ENCODE data around the gene SLC10A1. TPM values are rescaled to one million over a fixed set of nuclear protein-coding genes. Genes with fewer than 3 reads are reported as not detected.
A peak's percentile ranks its signal among the peaks of the same experiment; 100 is the strongest.
"Not testable (repeated sequence)": the region's sequence is repeated elsewhere in the genome, so short reads cannot be mapped to it uniquely, and the experiment has no call there.

Gene SLC10A1
- total and polyA plus RNA-seq, 7 donors: not detected

DNA sequence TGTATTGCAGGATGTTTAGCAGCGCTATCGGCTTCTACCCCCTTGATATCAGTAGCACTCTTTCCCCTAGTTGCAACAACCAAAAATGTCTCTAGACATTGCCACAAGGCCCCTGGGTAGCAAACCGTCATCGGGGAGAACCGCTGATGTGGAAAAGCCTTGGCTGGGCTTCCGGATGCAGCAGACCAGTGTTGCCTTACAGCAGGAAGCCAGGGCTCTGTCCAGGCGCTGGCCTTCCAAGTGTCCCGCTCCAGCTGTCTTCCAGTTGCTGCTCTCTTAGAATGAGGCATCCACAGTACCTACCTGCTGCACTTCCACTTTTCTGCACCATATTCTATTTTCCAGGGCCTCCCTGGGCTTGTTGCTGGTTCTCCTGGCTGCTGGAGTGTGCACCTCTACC, 22.6 kb upstream of the SLC10A1 start:
- no peak overlapping the region for H3K4me3 ChIP-seq
- TF ChIP-seq, protein P1, sequence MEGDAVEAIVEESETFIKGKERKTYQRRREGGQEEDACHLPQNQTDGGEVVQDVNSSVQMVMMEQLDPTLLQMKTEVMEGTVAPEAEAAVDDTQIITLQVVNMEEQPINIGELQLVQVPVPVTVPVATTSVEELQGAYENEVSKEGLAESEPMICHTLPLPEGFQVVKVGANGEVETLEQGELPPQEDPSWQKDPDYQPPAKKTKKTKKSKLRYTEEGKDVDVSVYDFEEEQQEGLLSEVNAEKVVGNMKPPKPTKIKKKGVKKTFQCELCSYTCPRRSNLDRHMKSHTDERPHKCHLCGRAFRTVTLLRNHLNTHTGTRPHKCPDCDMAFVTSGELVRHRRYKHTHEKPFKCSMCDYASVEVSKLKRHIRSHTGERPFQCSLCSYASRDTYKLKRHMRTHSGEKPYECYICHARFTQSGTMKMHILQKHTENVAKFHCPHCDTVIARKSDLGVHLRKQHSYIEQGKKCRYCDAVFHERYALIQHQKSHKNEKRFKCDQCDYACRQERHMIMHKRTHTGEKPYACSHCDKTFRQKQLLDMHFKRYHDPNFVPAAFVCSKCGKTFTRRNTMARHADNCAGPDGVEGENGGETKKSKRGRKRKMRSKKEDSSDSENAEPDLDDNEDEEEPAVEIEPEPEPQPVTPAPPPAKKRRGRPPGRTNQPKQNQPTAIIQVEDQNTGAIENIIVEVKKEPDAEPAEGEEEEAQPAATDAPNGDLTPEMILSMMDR (IDR thresholded peaks at IDR 0.05): no peak
- H3K4me1 ChIP-seq: no peaks in the 10 kb centered on the region
- no peak for ATAC-seq
- intact Hi-C loops (cut with DNase I): loop anchor here (2.0 to 10.0 kb wide), 3 partner anchors 209 to 498 kb away; no protein-coding TSS in a partner anchor
- no peak overlapping the region for H3K27ac ChIP-seq
- no peaks in the 10 kb centered on the region for H3K36me3 ChIP-seq (ENCODE audit: insufficient read depth in 1 of 2, low read depth in 1 of 2)
- WGBS, 3 donors: 64 to 78% (median 67%) methylated on average over 8 of the region's 8 CpGs
- no peaks in the 10 kb centered on the region for H3K9me3 ChIP-seq
- no peaks in the 10 kb centered on the region for H3K27me3 ChIP-seq (ENCODE audit: insufficient read depth in 3 of 3, low read length in 2 of 3)
- no peak for DNase-seq

DNA sequence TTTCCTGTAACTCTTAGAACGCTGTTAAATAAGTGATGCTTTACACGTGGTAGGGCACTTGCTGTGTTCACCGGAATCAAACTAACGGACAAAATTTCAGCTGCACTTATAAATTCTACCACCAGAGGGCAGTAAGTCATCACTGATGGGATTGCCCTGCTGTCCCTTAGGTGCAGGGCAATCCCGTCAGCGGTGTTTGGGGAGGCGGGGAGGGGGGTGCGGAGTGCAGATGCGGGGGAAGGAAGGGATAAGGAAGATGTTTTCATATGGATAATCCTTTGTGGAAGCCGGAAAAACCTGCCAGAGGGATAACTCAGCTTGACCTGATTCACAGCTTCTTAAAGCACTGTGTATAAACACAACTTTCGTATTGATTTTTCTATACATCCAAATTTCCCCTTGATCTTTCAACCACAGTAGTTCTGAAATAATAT, 21.7 kb upstream of the SLC10A1 start:
- DNase-seq (peak; percentile 23 to 64), ATAC-seq (peak; percentile 83 to 91 (median 85))
- no peaks in the 10 kb centered on the region for H3K36me3 ChIP-seq (ENCODE audit: insufficient read depth in 1 of 2, low read depth in 1 of 2)
- no peaks in the 10 kb centered on the region for H3K4me1 ChIP-seq
- TF ChIP-seq, protein P1 (IDR thresholded peaks at IDR 0.05): peak; percentile 87
- H3K9me3 ChIP-seq: no peaks in the 10 kb centered on the region
- intact Hi-C loops (cut with DNase I): loop anchor here (1.0 to 10.0 kb wide), 4 partner anchors 209 to 499 kb away; no protein-coding TSS in a partner anchor
- 8 to 10% (median 10%) methylated on average over 11 of the region's 11 CpGs for WGBS, 3 donors
- no peak overlapping the region for H3K27ac ChIP-seq
- no peak overlapping the region for H3K4me3 ChIP-seq
- H3K27me3 ChIP-seq (ENCODE audit: insufficient read depth in 3 of 3, low read length in 2 of 3): no peaks in the 10 kb centered on the region

DNA sequence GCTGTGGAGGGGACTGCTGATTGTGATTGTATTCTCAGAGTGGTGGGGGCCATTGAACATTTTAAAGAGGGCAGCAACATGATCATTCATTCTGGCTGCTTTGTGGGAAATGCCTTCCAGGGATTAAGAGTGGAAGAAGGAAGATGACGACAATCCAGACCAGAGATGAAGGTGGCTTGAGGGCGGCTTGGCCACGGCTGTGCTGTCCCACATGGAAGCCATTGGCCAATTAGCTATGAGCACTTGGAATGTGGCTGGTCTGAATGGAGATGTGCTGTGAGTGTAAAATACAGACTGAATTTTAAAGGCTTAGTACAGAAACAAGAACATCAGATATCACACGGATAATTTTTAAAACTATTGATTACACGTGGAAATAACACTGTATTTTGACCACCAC, 19.2 kb upstream of the SLC10A1 start:
- WGBS, 3 donors: 68 to 84% (median 73%) methylated on average over 5 of the region's 5 CpGs
- Histone ChIP-seq H3K9me3 (no peaks in the 10 kb centered on the region), H3K27ac (no peak overlapping the region), H3K36me3 (ENCODE audit: insufficient read depth in 1 of 2, low read depth in 1 of 2) (no peaks in the 10 kb centered on the region), H3K27me3 (ENCODE audit: insufficient read depth in 3 of 3, low read length in 2 of 3) (no peaks in the 10 kb centered on the region), H3K4me3 (no peak overlapping the region), H3K4me1 (no peaks in the 10 kb centered on the region)
- DNase-seq: no peak
- intact Hi-C loops (cut with DNase I): loop anchor here (5.0 to 10.0 kb wide), 2 partner anchors 499 to 501 kb away; no protein-coding TSS in a partner anchor
- TF ChIP-seq, protein P1 (IDR thresholded peaks at IDR 0.05): no peak
- no peak for ATAC-seq

DNA sequence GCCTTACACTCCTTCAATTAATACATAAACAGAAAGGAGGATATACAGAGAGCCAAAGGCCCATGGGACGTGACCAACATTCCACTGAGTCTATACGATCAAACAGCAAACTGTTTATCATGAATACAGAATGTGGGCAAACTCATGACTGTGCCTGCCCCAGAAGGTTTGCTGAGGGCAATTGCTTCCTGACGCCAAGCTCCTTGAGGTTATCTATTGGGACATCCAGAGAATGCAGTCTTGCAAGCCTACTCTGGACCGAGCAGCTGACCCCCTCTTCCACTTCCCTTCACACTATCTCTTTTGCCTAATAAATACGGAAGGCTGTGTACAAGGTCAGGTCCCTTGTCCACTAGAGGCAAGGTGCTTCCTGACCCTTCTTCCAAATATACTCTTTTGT, 18.5 kb upstream of the SLC10A1 start:
- Histone ChIP-seq H3K27ac (no peak overlapping the region), H3K4me3 (no peak overlapping the region), H3K9me3 (no peaks in the 10 kb centered on the region), H3K36me3 (ENCODE audit: insufficient read depth in 1 of 2, low read depth in 1 of 2) (no peaks in the 10 kb centered on the region), H3K4me1 (no peaks in the 10 kb centered on the region), H3K27me3 (ENCODE audit: insufficient read depth in 3 of 3, low read length in 2 of 3) (no peaks in the 10 kb centered on the region)
- no peak for ATAC-seq
- no peak for DNase-seq
- 71 to 77% (median 76%) methylated on average over 5 of the region's 5 CpGs for WGBS, 3 donors
- intact Hi-C loops (cut with DNase I): loop anchor here (5.0 to 10.0 kb wide), 2 partner anchors 499 to 502 kb away; no protein-coding TSS in a partner anchor
- TF ChIP-seq, protein P1 (IDR thresholded peaks at IDR 0.05): no peak

DNA sequence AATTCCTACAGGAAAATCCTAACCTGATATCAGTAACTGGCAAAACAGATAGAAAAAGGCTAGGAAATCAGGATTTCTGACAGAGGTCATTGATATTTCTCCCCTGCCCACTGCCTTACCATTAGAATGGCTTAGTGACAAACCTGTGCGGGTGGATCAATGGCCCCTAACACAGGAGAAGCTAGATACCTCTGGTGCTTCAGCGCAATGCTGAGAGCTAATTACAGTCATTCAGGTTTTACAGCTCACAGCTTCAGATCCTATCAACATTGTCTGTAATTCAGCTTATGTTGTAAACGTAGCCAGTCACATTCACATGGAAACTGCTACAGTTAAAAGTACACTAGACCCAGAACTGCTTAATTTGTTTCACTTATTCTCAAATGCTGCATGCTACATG, 17.4 kb upstream of the SLC10A1 start:
- H3K27ac ChIP-seq: no peak overlapping the region
- TF ChIP-seq, protein P1 (IDR thresholded peaks at IDR 0.05): no peak
- H3K9me3 ChIP-seq: no peaks in the 10 kb centered on the region
- no peak overlapping the region for H3K4me3 ChIP-seq
- ATAC-seq (no peak), DNase-seq (no peak)
- no peaks in the 10 kb centered on the region for H3K4me1 ChIP-seq
- WGBS, 3 donors: 44 to 53% (median 48%) methylated on average over 3 of the region's 3 CpGs
- H3K27me3 ChIP-seq (ENCODE audit: insufficient read depth in 3 of 3, low read length in 2 of 3): no peaks in the 10 kb centered on the region
- H3K36me3 ChIP-seq (ENCODE audit: insufficient read depth in 1 of 2, low read depth in 1 of 2): no peaks in the 10 kb centered on the region
- intact Hi-C loops (cut with DNase I): loop anchor here in 1 of 2 donors (10.0 kb wide), 1 partner anchor 500 kb away; no protein-coding TSS in a partner anchor

DNA sequence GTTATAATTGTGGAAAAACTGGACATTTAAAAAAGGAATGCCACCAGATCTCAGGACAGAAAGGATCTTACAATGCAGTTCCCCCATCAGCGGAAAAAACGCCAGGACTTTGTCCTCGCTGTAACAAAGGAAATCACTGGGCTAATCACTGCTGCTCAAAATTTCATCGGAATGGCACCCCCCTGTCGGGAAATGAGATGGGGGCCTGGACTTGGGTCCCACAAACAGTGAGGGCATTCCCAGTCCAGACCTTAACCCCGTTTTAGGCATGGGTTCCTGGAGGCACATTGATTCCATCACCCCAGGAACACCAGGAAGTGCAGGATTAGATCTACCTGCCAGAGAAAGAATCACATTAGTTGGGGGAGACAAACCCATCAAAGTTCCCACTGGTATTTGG, 16.3 kb upstream of the SLC10A1 start:
- intact Hi-C loops (cut with DNase I): loop anchor here in 1 of 2 donors (10.0 kb wide), 1 partner anchor 501 kb away; no protein-coding TSS in a partner anchor
- H3K9me3 ChIP-seq: not testable (repeated sequence)

More for the DNA sequence above, 16.3 kb upstream of the SLC10A1 start:
- not testable (repeated sequence) for ATAC-seq; H3K4me3 ChIP-seq; DNase-seq; H3K27me3 ChIP-seq (ENCODE audit: insufficient read depth in 3 of 3, low read length in 2 of 3); H3K27ac ChIP-seq; H3K36me3 ChIP-seq (ENCODE audit: insufficient read depth in 1 of 2, low read depth in 1 of 2); H3K4me1 ChIP-seq
- WGBS, 3 donors: 68 to 90% (median 85%) methylated on average over 6 of the region's 6 CpGs
